Activated T-cell treated with anti-CD3 and anti-CD28 coated beads, Interleukin-2, amount 50 U/mL, for 72 hours (primary cell): ENCODE results near the gene DNAAF5. TPM values are rescaled to one million over a fixed set of nuclear protein-coding genes. Genes with fewer than 3 reads are reported as not detected.

Experiments
- ATAC-seq, 2 donors: fragments of 150-1000 bp; cut with Tn5 transposase; replicated peaks in 1 of 2; 2 replicates each; pipeline ENCODE4 v1.10.0; 2021; ENCODE audit warnings: moderate library complexity in 2 of 2, mild to moderate bottlenecking in 1 of 2
- DNase-seq, 2 donors: peaks; one replicate each; pipeline ENCODE4 v3.0.0; 2021 to 2022; ENCODE audit warnings: mixed read lengths in 1 of 2
- H3K27ac Mint-ChIP-seq: one replicate; pipeline ENCODE4 v1.8.0; 2022; ENCODE audit warnings: mild to moderate bottlenecking, moderate library complexity, mixed read lengths
- H3K27me3 Mint-ChIP-seq: one replicate; pipeline ENCODE4 v1.8.0; 2022; ENCODE audit warnings: low read depth, mixed read lengths
- H3K36me3 Mint-ChIP-seq, 2 donors: one replicate each; pipeline ENCODE4 v1.8.0; 2022; ENCODE audit warnings: mixed read lengths in 2 of 2, mild to moderate bottlenecking in 1 of 2; ENCODE audit not compliant: insufficient read depth in 2 of 2
- H3K4me1 Mint-ChIP-seq: one replicate; pipeline ENCODE4 v1.8.0; 2022; ENCODE audit warnings: low read depth, mixed read lengths
- H3K4me3 Mint-ChIP-seq, 2 donors: one replicate each; pipeline ENCODE4 v1.8.0; 2022; ENCODE audit warnings: mild to moderate bottlenecking in 2 of 2, mixed read lengths in 2 of 2, moderate library complexity in 2 of 2
- H3K9me3 Mint-ChIP-seq, 2 donors: one replicate each; pipeline ENCODE4 v1.8.0; 2022; ENCODE audit warnings: mixed read lengths in 2 of 2
- total RNA-seq, 2 donors: library from RNA; stranded (reverse); gene quantifications; one replicate each; pipeline ENCODE4 v1.2.3, GENCODE V29; 2022

DNAAF5 gene
- total RNA-seq, 2 donors from 2014 or later = 12.0 to 15.9 TPM

DNA sequence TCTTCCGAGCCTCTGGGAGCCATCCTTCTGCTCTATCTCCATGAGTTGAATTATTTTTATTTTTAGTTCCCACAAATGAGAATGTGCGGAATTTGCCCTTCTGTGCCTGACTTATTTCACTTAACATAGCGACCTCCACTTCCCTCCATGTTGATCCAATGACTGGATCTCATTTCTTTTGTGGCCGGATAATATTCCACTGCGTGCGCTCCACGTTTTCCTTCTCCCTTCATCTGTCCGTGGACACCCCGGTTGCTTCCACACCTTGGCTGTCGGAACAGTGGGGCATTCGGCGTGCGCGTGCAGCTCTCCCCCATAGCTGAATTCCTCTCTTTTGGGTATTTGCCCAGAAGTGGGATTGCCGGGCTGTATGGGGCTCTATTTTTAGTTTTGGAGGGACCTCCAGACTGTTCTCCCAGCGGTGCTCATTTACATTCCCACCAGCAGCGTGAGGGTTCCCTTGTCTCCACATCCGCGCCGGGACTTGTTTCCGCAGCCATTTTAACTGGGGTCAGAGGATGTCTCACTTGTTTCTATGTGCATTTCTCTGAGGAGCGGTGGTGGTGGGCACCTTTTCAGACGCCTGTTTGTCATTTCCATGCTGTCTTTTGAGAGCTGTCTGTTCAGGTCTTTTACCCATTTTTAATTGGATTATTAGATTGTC lies 54.8 kb downstream of the DNAAF5 start:
- peaks cover 3 to 10% of the 10 kb centered on the region in 2 donors for H3K36me3 Mint-ChIP-seq
- no peaks in the 10 kb centered on the region for H3K9me3 Mint-ChIP-seq
- H3K4me1 Mint-ChIP-seq = no peaks in the 10 kb centered on the region
- ATAC-seq (no peak), DNase-seq (no peak)
- H3K4me3 Mint-ChIP-seq = no peak overlapping the region
- H3K27me3 Mint-ChIP-seq = no peaks in the 10 kb centered on the region
- H3K27ac Mint-ChIP-seq = no peak overlapping the region

DNA sequence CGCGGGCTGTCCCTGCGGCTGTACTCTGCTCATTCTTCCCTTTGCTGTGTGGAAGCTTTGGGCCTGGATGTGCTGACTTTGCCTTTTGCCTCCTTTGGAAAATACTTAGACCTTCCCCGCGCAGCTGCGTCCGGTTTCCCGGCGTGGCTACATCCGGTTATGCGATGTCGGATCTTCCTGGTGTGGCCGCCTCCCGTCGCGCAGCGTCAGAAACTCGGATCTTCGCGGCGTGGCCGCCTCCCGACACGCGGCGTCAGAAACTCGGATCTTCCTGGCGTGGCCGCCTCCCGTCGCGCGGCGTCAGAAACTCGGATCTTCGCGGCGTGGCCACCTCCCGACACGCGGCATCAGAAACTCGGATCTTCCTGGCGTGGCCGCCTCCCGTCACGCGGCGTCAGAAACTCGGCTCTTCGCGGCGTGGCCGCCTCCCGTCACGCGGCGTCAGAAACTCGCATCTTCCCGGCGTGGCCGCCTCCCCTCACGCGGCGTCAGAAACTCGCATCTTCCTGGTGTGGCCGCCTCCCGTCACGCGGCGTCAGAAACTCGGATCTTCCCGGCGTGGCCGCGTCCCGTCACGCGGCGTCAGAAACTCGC lies 55.5 kb downstream of the DNAAF5 start:
- no peak for DNase-seq
- Mint-ChIP-seq H3K27ac (no peak overlapping the region), H3K4me1 (no peaks in the 10 kb centered on the region), H3K9me3 (no peaks in the 10 kb centered on the region), H3K27me3 (no peaks in the 10 kb centered on the region), H3K4me3 (no peak overlapping the region), H3K36me3 (peaks cover 3 to 10% of the 10 kb centered on the region in 2 donors)
- ATAC-seq = no peak

DNA sequence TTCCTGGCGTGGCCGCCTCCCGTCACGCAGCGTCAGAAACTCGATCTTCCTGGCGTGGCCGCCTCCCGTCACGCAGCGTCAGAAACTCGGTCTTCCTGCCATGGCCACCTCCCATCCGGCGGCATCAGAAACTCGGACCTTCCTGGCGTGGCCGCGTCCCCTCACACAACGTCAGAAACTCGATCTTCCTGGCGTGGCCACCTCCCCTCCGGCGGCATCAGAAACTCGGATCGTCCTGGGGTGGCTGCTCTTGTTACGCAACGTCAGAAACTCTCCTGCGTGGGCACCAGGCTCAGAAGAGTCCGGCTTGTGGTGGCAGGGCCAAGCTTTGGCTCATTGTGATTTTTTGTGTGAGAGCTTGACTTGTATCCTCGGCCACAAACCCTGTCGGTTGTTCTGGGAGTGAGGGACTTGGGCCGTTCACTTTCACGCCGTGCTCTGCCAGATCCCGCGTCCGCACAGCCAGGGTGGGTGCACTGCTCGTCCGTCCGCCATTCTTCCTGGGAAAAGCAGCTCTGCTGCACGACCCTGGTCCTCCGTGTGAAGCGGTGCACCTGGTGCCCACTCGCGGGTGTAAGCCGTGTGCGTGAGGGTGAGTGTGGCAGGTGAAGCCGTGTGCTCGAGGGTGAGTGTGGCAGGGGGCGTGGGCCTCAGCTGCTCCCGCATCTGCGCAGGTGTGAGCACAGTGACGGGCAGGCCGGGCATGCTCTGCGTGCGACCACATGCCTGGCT lies 56.4 kb downstream of the DNAAF5 start:
- no peak for DNase-seq
- Mint-ChIP-seq H3K4me3 (no peak overlapping the region), H3K4me1 (no peaks in the 10 kb centered on the region), H3K9me3 (no peaks in the 10 kb centered on the region), H3K27me3 (no peaks in the 10 kb centered on the region), H3K27ac (no peak overlapping the region), H3K36me3 (peaks cover 3 to 10% of the 10 kb centered on the region in 2 donors)
- no peak for ATAC-seq

DNA sequence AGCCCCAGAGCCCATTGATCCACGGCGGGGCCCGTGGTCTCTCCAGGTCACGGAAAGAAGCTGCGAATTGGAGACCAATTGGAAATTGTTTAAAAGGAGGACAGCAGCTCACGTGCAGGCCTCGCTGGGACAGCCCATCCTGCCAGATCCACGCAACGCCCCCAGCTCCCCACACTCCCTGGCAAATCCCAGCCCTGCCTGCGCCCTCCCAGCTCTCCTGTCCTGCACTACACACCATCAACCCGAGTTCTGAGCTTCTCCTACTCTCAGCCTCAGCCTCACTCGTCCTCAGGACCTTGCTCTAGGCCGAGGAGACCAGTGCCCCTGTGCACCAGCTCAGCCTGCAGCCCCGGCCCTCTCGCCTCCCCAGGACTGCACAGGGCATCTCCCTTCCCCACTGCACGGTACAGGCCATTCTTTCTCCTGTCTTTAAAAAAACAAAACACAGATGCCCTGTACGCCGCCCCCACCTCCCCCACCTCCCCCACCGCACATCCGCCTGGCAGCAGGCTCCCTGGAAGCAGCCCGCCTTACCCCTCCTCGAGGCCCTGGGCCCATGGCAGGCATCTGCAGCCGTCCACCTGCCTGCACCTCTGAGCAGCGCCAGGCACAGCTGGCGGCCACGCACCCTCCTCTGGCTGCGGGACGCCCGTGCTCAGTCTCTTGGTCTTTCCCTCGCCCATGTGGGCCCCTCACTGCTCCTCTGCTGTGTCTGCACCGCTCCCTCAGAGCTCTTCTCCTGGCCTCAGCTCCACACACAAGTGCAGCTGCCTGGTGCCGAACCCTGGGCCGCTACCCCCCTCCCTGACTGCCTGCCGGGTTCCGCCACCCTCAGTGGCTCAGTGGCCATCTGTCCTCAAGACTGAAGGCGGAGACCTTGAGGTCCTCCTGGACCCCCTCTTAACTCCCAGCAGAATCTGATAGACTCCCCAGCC lies 57.3 kb downstream of the DNAAF5 start:
- Mint-ChIP-seq H3K4me1 (no peaks in the 10 kb centered on the region), H3K9me3 (no peaks in the 10 kb centered on the region), H3K4me3 (no peak overlapping the region), H3K36me3 (peaks cover 3 to 14% of the 10 kb centered on the region in 2 donors), H3K27ac (no peak overlapping the region), H3K27me3 (no peaks in the 10 kb centered on the region)
- DNase-seq (no peak), ATAC-seq (no peak)

DNA sequence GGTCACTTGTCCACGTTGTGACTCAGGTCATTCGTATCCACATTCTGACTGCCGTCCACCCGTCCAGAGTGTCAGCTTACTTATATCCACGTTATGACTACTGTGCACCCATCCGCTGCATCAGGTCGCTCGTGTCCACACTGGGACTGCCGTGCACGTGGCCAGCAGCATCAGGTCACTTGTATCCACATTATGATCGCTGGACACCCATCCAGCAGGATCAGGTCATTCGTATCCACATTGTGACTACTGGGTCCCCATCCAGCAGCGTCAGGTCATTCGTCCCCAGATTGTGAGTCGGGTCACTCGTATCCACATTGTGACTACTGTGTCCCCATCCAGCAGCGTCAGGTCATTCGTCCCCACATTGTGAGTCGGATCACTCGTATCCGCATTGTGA lies 58.5 kb downstream of the DNAAF5 start:
- ATAC-seq (no peak), DNase-seq (no peak)
- Mint-ChIP-seq H3K27me3 (no peaks in the 10 kb centered on the region), H3K27ac (no peak overlapping the region), H3K36me3 (peaks cover 6 to 19% of the 10 kb centered on the region in 2 donors), H3K4me1 (no peaks in the 10 kb centered on the region), H3K9me3 (peaks cover 0 to 3% of the 10 kb centered on the region in 2 donors), H3K4me3 (no peak overlapping the region)

DNA sequence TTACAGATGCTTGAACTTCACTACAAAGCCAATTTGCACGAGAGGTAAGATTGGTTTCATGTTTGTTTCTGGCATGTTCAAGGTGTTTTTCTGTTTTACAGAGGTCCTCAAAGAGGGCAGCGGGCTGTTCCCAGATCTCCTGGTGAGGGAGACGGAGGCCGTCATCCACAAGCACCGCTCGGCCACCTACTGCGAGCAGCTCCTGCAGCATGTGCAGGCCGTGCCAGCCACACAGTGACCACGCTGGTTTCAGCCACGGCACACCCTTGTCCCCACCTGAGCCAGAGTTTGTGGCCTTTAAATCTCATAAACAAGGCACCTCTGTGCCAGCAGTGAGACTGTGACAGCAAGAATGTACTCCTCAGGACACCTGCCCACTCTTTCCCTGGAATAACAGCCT lies 58.9 kb downstream of the DNAAF5 start:
- Mint-ChIP-seq H3K4me1 (no peaks in the 10 kb centered on the region), H3K27me3 (no peaks in the 10 kb centered on the region), H3K27ac (no peak overlapping the region), H3K36me3 (peaks cover 6 to 19% of the 10 kb centered on the region in 2 donors), H3K4me3 (no peak overlapping the region), H3K9me3 (peaks cover 0 to 3% of the 10 kb centered on the region in 2 donors)
- ATAC-seq (no peak), DNase-seq (no peak)

DNA sequence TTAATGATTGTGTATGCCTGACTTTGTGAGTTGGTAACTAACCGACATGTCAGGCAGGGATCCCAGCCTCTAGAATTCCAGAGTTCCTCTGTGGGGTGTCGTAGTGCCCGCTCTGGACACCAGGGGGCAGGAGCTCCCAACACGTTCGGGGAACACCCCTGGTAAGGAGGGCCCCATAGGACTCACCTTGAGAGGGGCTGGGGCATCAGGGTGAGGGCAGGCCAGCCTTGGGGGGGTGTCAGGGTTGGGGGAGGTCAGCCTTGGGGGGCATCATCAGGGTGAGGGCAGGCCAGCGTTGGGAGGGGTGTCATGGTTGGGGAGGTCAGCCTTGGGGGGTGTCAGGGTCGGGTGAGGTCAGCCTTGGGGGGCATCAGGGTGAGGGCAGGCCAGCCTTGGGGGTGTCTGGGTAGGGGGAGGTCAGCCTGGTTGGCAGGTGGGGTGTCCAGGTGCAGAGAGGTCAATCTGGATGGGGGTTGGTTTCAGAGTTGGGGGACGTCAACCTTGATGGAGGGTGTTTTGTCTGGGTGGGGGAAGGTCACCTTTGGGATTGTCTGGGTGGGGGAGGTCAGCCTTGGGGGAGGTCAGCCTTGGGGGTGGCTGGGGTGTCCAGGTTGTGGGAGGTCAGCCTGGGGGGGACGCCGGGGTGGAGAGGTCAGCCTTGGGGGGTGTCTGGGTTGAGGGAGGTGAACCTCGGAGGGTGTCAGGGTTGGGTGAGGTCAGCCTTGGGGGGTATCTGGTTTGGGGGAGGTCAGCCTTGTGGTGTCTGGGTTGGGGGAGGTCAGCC lies 60.2 kb downstream of the DNAAF5 start:
- peak; percentile 77 to 80 for ATAC-seq
- Mint-ChIP-seq H3K4me3 (no peak overlapping the region), H3K27ac (no peak overlapping the region), H3K27me3 (no peaks in the 10 kb centered on the region), H3K9me3 (peaks cover 0 to 3% of the 10 kb centered on the region in 2 donors), H3K36me3 (peaks cover 6 to 15% of the 10 kb centered on the region in 2 donors), H3K4me1 (no peaks in the 10 kb centered on the region)
- peak; percentile 68 to 77 for DNase-seq

DNA sequence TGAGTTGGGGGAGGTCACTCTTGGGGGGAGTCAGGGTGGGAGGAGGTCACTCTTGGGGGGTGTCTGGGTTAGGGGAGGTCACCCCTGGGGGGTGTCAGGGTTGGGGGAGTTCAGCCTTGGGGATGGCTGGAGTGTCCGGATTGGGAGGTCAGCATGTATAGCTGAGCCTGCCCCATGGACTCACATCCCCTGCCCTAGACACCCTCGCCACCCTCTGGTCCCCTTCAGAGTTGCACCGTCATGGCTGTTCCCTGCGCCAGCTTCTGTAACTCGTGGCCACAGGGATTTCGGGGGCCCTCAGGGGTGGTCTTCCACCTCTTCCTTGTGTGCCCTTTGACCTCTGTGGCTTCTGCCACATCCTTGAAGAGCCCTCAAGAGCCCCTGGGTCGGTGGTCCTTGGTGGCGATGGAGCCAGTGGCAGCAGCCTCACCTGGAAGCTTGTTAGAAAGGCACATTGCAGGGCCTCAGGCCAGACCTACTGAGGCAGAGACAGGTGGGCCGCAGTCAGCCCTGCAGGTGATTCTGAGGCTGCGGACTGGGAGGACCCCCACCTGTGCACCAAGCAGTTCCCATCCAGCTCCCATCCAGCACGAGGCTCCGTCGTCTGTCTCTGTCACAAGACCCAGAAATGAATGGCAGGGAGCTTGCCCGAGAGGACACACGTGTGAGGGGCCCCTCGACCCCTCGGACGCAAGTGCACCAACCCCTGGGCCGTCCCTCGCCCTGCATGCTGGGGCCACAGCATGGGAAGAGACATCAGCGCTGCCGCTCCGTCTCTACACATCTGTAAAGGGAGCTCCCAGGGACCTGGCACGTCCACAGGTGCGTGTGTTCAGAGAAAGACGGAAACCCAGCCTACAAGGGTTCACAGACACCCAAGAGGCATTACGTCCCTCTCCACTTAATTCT lies 61.1 kb downstream of the DNAAF5 start:
- H3K27me3 Mint-ChIP-seq = no peaks in the 10 kb centered on the region
- no peak overlapping the region for H3K27ac Mint-ChIP-seq
- no peak overlapping the region for H3K4me3 Mint-ChIP-seq
- H3K9me3 Mint-ChIP-seq = peaks cover 0 to 3% of the 10 kb centered on the region in 2 donors
- no peak for ATAC-seq
- peaks cover 5 to 14% of the 10 kb centered on the region in 2 donors for H3K36me3 Mint-ChIP-seq
- H3K4me1 Mint-ChIP-seq = no peaks in the 10 kb centered on the region
- DNase-seq = no peak

DNA sequence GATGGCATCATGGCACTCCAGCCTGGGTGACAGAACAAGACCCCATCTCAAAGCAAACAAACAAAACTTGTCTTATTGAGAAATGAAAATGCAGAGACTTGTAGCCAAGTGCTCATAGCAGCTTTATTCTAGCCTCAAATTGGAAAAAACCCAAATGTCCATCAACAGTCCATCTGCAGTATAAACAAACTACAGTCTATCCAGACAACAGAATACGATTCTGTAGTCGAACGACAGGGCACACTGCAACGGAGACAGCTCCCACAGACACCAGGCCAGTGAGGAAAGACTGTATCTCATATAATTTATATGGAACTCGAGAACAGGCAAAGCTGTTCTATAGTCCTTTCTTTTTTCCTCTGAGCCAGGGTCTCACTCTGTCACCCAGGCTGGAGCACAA lies 65.0 kb downstream of the DNAAF5 start:
- ATAC-seq (no peak), DNase-seq (no peak)
- Mint-ChIP-seq H3K36me3 (peaks cover 2 to 10% of the 10 kb centered on the region in 2 donors), H3K27ac (no peak overlapping the region), H3K4me1 (no peaks in the 10 kb centered on the region), H3K4me3 (no peak overlapping the region), H3K27me3 (no peaks in the 10 kb centered on the region), H3K9me3 (peaks cover 0 to 3% of the 10 kb centered on the region in 2 donors)

DNA sequence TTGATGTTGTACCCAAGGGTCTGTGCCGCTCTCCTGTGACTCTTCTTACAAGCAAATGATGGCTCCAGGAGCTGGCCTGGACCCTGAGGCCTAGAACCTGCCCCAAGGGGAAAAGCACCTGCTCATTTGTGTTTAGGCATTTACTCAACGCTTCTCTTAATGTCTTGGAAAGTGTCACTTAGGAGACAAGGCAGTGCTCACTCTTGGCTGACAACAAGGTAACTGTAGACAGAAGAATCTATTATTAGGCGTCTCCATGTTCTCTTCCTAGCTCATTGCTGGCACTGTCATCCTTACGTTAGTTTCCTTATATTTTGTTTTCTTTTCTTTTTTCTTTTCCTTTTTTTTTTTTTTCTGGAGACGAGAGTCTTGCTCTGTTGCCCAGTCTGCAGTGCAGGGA lies 67.7 kb downstream of the DNAAF5 start:
- ATAC-seq = no peak
- no peak overlapping the region for H3K27ac Mint-ChIP-seq
- peaks cover 0 to 2% of the 10 kb centered on the region in 2 donors for H3K9me3 Mint-ChIP-seq
- no peak overlapping the region for H3K4me3 Mint-ChIP-seq
- DNase-seq = no peak
- no peaks in the 10 kb centered on the region for H3K4me1 Mint-ChIP-seq
- no peaks in the 10 kb centered on the region for H3K27me3 Mint-ChIP-seq
- peaks cover 2 to 3% of the 10 kb centered on the region in 2 donors for H3K36me3 Mint-ChIP-seq

DNA sequence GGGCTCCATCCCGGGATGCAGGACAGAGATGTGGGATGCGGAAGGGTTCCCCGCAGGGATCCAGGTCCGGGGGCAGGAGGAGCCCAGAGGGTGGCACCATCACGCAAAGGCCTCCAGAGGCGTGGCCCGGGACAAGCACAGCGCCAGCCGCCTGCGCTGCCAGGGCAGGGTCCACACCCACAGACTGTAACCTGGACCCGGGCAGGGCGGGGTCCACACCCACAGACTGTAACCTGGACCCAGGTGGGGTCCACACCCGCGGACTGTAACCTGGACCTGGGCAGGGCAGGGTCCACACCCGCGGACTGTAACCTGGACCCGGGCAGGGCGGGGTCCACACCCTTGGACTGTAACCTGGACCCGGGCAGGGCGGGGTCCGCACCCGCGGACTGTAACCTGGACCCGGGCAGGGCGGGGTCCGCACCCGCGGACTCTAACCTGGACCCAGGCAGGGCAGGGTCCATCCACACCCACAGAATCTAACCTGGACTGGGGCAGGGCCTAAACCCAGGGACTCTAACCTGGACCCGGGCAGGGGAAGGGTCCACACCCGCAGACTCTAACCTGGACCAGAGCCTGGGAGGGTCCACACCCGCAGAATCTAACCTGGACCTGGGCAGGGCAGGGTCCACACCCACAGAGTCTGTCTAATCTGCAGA lies 68.3 kb downstream of the DNAAF5 start:
- Mint-ChIP-seq H3K4me3 (no peak overlapping the region), H3K4me1 (no peaks in the 10 kb centered on the region), H3K27me3 (no peaks in the 10 kb centered on the region), H3K36me3 (no peaks in the 10 kb centered on the region), H3K27ac (no peak overlapping the region), H3K9me3 (no peaks in the 10 kb centered on the region)
- DNase-seq (no peak), ATAC-seq (no peak)
